GM12875 (cell line): ENCODE results near the gene SLC38A5.
"Not testable (repeated sequence)": the region's sequence is repeated elsewhere in the genome, so short reads cannot be mapped to it uniquely, and the experiment has no call there.

ENCODE experiments used
- H3K4me3 ChIP-seq: one replicate; pipeline ENCODE4 v1.5.1; 2011; ENCODE audit warnings: low read depth, low read length, control low read depth

SLC38A5 gene

GRCh38 chrX:48427027-48427716 is 42.9 kb downstream of the SLC38A5 start:
- H3K4me3 ChIP-seq = not testable (repeated sequence)

- not testable (repeated sequence) for H3K4me3 ChIP-seq
Measured at GRCh38 chrX:48411860-48412259, 58.2 kb downstream of the SLC38A5 start, which contains the start of gene SSX4B. Gene SSX4B, minus strand, starts transcription at chrX:48411960. Its CDS starts 588 bp downstream, at chrX:48411372.
